Amniotic epithelial cell (primary cell): ENCODE data around the gene USP15.

Source experiments
- DNase-seq: peaks from one replicate; pipeline ENCODE4 v3.0.0-alpha.2; 2010; ENCODE audit warnings: low read depth

Gene USP15

DNA sequence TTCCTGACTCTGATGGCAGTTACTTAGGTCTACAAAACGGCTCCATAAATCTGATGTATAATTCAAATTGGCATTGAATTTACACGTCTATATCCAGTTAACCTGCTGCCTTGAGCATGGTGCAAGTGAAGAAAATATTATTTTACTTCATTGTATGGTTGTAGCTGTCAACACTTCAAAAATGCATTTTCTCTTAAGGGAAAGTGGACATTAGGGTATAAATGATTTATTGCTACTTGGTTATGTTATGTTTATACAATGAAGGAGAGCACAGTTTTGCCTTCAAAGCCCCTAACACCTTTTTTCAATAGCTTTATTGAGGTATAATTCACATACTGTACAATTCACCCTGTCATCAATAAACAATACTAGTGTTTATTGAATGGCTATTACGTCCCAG, 2.0 kb upstream of the USP15 start:
- no peak for DNase-seq

DNA sequence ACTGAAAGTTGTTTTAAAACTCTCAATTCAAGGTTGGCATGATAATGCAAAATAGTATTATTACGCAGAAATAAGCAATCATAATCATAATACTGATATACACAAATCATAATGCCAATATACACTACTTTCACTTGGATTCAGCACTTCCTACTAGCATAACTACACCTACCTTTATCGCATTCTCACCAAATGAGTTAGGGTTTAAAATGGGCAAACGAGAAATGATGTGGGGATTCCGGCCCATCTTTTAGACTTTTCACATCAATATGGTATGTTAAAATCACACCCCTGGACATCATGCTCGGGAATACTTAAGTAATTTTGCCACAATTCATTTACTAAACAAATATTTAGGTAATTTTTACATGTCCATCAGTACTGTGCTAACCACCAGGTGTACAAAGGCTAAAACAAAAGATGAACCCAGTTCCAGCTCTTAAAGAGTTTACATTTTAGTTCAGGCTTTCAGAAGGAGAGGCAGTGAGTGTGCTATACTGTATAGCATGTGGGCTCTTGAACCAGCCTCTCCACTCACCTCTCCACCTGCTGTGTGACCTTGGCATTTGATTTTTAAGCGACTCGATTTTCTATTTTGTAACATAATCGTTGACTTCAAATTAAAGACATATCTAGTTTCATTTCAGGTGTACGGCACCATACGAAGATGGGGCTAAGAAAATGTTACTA, 1.1 kb upstream of the USP15 start:
- peak; percentile 8 for DNase-seq

DNA sequence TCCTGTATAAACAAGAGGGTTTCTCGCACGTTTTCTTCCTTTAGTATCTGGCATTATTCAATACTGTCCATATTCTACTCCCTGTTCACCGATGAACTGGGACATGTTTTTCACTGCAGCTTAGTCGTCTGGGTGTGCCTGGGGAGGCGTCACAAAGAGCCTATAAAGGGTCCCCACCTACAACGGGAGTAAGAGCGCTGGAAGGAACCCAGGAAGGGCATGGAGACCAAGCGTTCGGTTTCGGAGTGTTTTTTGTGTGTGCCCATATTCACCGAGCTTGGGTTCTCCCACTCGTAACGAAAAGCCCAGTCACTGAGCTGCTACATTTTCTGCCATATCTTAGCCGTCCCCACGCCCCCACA, 592 bp upstream of the USP15 start:
- no peak for DNase-seq

DNA sequence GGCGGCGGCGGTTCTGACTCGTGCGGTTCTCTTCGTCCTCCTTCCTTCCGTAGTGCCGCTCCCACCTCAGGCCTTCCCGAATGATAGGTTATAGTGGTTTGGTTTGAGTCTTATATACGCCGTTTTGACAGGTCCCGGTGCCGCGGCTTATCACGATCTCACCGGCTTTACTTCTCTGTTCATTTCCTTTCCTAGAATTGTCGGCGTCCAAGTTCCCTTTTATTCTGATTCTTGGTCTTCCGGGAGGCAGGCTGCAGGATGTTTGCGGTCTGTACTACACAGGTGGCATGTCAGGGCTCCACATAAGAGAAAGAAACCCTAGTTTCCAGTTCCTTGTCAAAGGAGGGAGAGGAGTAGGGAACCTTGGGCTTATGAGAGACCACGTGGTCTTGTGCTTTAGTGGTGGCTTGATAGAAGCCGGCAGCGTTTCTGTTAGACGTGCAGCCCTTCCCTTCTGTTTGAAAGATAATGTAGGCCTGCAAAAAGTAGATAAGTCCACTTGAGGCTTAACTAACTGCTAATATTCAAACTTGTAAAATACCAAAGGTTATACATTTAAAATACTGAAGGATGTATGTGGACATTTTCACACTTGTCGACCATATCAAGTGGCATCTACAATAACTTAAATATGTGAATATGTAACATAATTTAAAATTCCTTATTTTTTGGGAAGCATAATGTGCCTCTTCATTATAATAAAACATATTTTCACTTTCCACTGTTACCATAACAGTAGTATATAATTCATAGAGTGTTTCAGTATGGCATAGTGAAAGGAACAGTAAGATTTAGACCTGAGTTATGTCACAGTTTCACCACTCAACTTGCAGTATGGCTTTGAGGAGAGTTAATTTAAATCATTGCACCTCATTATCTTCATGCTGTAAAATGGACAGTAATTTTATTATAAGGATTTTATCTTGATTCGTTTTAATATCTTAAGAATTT, 804 bp downstream of the USP15 start:
- peak; percentile 47 for DNase-seq

DNA sequence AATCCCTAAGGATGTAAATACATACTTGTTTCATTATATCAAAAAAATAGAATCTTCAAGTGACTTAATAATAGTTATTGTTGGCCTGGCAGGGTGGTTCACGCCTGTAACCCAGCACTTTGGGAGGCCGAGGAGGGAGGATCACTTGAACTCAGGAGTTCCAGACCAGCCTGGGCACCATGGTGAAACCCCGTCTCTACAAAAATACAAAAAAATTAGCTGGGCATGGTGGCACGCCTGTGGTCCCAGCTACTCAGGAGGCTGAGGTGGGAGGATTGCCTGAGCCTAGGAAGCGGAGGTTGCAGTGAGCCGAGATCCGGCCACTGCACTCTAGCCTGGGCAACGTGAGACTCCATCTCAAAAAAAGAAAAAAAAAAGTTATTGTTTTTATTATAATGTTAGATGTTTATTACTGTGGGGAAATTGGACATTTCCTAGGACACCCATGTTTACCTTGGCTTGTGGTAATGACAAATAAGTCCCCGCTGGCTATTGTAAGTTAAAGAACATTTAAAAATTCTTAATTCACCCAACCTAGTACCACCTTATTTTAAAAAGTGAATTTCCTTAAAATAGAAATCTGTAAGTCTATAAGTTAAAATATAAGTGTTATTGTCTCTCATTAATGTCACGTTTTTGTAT, 1.8 kb downstream of the USP15 start:
- DNase-seq = no peak

DNA sequence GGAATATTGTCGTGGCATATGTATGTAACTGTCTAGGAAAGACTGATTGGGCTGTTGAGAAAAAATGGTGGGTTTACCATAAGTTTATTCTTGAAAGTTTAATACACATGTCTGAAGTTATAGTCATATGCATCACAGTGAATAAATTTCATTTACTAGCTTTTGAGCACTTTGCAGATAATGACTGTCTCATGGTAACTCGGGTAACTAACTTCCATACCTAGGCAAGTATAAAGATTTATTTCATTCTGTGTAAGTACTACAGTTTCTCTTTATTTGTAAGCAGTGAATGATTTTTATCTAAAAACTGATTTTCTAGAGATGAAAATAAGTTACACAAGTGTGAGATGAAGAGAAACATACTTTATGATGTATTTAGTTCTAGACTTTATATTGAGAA, 3.0 kb downstream of the USP15 start:
- no peak for DNase-seq

DNA sequence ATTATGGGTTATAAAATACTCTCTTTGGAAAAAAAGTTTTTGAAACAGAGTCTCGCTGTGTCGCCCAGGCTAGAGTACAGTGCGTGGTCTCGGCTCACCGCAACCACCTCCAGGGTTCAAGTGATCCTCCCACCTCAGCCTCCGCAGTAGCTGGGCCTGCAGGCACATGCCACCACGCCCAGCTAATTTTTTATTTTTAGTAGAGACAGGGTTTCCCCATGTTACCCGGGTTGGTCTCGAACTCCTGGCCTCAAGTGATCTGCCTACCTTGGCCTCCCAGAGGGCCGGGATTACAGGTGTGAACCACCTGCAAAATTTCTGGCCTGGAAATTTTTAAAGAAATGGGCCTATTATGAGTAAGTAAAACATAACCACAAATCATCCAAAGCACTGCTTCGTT, 3.8 kb downstream of the USP15 start:
- DNase-seq = no peak

DNA sequence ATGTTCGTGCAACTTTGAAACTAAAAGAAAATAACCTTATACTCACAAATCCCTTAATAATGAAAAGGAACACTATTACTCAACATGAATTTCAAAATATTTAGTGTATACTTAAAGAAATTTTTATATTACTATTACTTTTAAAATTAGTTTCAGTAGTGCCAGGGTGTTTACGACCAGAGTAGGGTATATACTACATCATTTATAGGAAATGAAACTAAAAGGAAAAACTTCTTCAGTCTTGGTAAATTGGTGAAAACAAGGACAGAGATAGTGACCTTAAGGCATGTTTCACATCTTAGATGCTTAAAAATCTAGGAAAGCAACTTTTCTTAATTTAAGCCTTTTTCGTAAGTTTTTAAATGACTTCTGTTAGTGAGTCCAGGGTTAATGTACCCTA, 4.5 kb downstream of the USP15 start:
- DNase-seq = no peak

DNA sequence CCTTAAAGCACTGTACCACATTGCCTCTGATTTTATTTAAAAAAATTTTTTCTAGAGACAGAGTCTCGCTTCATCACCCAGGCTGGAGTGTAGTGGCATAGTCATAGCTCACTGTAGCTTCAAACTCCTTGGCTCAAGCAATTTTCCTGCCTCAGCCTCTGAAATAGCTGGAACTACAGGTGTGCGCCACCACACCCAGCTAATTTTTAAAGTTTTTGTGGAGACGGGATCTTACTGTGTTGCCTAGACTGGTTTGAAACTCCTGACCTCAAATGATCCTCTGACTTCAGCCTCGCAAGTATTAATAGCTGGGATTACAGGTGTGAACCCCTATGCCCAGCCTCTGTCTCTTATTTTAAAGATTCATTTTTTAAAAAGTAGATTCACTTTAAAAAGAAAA, 5.3 kb downstream of the USP15 start:
- no peak for DNase-seq

DNA sequence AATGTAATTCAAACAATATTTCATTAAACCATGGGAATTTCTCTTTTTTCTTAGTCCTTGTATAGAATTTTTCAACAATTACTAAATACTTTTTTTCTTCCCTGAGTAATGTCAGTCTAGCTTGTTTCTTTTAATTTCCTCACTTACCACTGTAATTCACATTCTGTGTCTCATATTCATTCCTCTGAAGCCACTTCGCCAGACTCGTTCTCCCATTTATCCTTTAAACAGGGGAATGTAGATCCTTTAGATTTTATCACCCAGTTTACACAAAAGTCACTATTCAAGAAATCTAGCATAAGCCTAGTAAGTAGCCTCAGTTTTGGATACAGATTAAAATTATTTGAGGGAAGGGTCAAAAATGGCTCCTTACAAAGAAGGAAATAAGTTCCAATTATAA, 6.8 kb downstream of the USP15 start:
- no peak for DNase-seq

DNA sequence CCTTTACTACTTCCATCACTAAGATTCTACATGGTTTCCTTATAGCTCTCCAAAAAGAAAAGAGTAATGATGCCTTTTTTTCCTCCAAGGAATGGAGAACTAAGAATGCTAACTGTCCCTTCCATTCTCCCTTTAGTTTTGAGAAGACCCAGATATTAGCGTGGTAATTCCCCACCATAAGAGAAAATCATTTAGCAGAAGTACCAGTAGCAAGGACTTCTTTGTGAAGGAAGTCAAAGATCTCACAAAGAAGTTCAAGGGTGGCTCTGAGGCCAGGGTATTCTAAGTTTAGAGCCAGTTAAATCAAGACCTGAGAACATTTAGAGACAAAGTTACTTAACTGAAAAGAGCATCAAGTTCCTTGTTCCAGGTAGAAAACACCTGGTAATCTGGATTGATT, 7.3 kb downstream of the USP15 start:
- no peak for DNase-seq

DNA sequence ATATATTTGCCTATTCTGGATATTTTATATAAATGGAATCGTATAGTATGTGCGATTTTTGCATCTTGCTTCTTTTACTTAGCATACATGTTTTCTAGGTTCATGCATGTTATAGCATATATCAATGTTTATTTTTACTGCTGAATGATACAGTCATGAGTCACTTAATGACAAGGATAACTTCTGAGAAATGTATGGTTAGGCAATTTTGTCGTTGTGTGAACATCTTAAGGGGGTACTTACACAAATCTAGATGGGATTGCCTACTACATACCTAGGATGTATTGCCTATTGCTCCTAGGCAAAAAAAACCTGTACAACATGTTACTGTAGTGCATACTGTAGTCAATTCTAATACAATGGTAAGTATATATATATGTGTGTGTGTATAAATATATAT, 8.8 kb downstream of the USP15 start:
- DNase-seq = peak; percentile 63

DNA sequence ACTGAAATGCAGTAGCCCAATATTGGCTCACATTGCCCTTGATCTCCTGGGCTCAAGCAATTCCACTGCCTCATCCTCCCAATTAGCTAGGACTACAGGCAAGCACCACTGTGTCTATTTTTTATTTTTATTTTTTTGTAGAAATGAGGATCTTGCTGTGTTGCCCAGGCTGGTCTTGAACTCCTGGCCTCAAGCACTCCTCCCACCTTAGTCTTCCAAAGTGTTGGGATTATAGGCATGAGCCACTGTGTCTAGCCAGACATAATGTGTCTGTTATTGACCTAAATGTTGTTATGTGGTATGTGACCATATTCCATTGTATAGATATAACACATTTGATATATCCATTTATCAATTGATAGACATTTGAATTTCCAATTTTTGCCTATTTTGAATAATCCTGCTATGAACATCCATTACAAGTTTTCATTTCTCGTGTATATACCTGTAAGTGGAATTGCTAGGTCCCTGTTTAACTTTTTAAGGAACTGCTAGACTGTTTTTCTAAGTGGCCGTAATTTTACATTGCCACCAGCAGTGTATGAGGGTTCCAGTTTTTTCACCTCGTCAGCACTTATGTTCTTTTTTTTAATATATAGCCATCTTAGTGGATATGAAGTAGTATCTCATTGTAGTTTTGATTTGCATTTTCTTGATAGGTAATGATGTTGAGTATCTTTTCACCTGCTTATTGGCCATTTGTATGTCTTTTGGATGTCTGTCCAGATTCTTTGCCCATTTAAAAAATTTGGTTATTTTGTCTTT, 9.4 kb downstream of the USP15 start:
- no peak for DNase-seq

DNA sequence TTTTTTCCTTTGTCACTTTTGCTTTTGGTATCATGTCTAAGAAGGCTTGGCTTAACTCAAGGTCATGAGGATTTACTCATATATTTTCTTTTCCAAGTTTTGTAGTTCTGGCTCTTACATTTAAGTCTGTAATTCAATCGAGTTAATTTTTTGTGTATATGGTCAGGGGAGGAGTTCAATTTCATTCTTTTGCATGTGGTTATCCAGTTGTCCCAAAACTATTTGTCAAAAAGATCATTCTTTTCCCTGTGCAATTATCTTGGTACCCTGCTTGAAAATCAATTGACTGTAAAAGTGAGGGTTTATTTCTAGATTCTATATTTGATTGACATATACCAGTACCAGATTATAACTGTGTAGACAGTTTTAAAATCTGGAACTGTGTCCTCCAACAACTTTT, 10.2 kb downstream of the USP15 start:
- no peak for DNase-seq

DNA sequence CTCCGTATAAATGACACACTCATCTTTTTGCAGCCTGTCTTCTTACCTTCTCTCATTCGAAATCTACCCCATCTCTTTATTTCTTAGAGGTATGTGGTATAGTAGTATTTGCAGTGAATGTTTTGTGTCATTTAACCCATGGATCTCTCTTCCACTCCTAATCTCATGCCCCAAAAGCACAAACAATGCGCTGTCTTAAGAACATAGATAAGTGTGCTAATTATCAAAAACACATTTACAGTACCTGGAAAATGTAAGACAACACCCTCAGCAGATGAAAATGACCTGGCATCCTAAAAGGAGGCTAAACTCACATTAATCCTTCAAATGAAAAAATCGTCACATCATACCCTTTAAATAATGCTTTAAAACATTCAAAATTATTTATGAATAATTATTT, 10.7 kb downstream of the USP15 start:
- DNase-seq = no peak

DNA sequence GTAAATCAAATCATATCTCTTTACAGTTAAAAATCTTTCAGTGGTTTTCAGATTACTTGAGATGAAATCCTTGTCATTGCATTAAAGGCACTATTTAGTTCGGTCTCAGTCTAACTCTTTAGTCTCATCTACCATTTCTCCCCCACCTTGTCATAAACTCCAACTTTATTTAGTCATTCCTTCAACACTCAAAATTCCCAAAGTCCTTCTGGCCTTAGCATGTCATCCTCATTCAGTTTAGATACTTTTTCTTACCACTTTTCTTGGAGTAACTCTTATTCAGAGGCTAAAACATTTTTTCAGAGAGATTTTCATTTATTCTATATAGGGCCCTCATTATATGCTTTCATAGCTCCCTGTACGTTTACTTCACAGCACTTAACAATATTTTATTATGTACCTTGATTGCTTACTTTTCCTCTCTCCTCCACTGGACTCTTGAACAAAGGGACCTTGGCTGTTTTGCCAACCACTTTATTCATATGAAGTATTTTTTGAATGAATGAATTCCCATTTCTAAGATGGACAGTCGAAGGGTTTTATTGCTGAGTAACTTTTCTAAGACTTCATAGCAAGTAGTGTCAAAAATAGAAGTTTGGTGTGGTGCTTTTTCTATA, 12.8 kb downstream of the USP15 start:
- no peak for DNase-seq

DNA sequence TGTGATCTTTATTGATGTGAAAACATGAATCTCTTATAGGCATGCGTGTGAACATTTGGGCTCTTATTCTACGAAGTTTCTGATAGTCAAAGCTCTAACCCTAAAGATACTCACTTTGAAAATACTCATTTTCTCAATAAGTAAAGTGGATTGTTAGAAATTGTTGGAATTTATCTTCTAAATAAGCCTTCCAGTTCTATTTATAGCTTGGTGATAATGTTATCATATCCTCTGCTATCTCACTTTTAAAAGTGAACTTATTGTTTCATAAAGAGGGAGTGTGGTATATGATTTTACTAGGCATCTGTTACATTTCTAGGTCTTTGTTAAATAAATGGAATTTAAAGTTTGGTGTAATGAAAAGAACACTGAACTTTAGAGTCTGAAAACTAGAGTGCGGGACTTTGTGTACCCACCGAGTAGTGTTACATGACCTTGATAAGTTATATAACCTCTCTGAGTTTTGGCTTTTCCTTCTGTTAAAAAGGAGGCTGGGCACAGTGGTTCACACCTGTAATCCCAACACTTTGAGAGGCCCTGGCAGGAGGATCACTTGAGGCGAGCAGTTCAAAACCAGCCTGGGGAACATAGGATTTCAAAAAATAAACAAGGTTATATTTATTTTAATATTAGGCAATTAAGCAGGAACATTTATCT, 13.6 kb downstream of the USP15 start:
- DNase-seq = no peak

DNA sequence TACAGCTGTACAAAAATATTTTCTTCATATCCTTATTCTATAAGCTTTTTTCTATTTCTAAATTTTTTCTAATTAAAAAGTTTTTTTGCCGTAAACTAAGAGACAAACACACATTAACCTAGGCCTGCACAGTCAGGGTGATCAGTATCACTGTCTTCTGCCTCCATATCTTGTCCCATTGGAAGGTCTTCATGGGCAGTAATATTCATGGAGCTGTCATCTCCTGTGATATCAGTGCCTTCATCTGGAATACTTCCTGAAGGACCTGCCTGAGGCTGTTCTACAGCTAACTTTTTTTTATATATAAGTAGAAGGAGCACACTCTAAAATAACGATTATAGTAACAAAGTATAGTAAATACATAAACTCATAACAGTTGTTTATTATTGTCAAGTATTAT, 17.8 kb downstream of the USP15 start:
- DNase-seq = no peak

DNA sequence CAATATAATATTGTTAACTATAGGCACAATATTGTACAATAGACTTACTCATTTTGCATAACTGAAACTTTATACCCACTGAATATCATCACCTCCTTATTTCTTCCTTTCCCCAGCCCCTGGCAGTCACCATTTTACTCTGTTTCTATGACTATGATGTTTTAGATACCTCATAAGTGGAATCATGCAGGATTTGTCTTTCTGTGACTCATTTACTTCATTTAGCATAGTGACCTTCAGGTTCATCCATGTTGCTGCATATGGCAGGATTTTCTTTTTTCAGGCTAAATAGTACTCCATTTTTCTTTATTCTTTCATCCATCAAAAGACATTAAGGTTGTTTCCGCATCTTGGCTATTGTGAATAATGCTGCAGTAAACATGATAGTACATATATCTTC, 18.9 kb downstream of the USP15 start:
- DNase-seq = no peak

DNA sequence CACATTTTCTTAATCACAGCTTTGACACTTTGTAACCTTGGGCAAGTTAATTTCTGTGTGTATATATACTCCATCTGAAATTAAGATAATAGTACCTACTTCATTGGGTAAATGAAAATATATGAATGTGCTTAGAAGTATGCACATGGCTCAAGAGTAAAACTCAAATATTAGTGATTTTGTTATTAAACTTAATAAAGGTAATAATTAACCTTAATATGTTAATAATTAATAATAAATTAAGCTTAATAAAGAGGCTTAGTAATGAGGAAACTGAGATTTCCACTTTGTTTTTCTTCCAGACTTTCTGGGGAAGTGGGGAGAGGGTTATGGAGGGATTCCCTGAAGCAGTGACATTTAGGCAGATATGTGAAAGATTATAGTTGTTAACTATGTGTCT, 19.8 kb downstream of the USP15 start:
- DNase-seq = no peak

DNA sequence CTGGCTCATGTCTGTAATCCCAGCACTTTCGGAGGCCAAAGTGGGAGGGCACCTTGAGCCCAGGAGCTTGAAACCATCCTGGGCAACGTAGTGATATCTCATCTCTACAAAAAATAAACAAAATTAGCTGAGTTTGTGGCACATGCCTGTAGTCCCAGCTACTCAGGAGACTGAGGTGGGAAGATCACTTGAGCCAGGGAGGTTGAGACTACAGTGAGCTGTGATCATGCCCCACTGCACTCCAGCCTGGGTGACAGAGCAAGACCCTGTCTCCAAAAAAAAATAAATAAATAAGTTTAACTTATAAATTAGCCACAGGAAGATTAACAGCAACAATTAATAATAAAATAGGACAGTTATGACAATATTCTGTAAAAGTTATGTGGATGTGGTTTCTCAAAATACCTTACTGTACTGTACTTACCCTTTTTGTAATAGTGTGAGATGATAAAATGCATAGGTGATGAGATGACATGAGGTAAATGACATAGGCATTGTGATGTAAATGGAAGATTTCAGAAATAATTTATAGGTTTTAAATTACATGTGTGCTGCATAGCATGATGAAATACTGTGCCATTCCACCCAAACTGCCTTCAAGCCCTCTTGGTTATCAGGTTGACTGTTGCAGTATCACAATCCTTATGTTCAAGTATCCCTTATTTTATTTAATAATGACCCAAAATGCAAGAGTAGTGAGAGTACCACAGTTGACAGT, 22.0 kb downstream of the USP15 start:
- no peak for DNase-seq
